OCI-LY7 (cell line): ENCODE measurements around the gene TENT5A. TPM values are rescaled to one million over a fixed set of nuclear protein-coding genes. Genes with fewer than 3 reads are reported as not detected.

Experiments used
- BruUV-seq: library from RNA; stranded (reverse); fragments of 400-500 nt; replicated peaks from 2 replicates; lab custom pipeline; 2021; lab: Mats Ljungman, UMichigan
- CTCF ChIA-PET: fragments of 300-600 bp; sonication (Branson Sonifier 250); formaldehyde crosslinking; loops from one replicate; lab custom pipeline; 2022; ENCODE audit warnings: antibody characterized with exemption; ENCODE audit not compliant: unreplicated experiment; lab: Charles Lee
- POLR2A ChIA-PET: fragments of 300-600 bp; sonication (Branson Sonifier 250); formaldehyde crosslinking; loops from one replicate; lab custom pipeline; 2022; ENCODE audit warnings: antibody characterized with exemption; lab: Charles Lee
- DNase-seq: peaks from one replicate; pipeline ENCODE4 v3.0.0-alpha.2; 2015; ENCODE audit warnings: low spot score
- H2AFZ ChIP-seq: fragments of 200-600 bp; sonication (generic), shearing (Covaris generic); 2 replicates; pipeline ENCODE4 v1.6.1; 2014; ENCODE audit warnings: mild to moderate bottlenecking, antibody characterized with exemption, low read length, moderate library complexity
- H3K27ac ChIP-seq: fragments of 200-600 bp; sonication (generic); 2 replicates; pipeline ENCODE4 v1.5.1; 2014; ENCODE audit warnings: mixed run types, low read depth, mild to moderate bottlenecking, moderate library complexity, low read length, inconsistent platforms; ENCODE audit not compliant: poor library complexity, severe bottlenecking
- H3K36me3 ChIP-seq: fragments of 200-600 bp; sonication (generic); 2 replicates; pipeline ENCODE4 v1.6.1; 2014; ENCODE audit warnings: mild to moderate bottlenecking, antibody characterized with exemption, low read length, moderate library complexity, mixed read lengths; ENCODE audit not compliant: insufficient read depth
- H3K4me1 ChIP-seq: fragments of 200-600 bp; sonication (generic); 2 replicates; pipeline ENCODE4 v1.5.1; 2014; ENCODE audit warnings: mild to moderate bottlenecking, low read length; ENCODE audit not compliant: insufficient read depth, poor library complexity, severe bottlenecking
- H3K4me2 ChIP-seq: fragments of 200-600 bp; sonication (generic); 2 replicates; pipeline ENCODE4 v1.6.1; 2014; ENCODE audit warnings: mild to moderate bottlenecking, low read length
- H3K4me3 ChIP-seq: fragments of 200-600 bp; sonication (generic); 2 replicates; pipeline ENCODE4 v1.5.1; 2014; ENCODE audit warnings: mild to moderate bottlenecking, low read depth, low read length; ENCODE audit not compliant: poor library complexity, severe bottlenecking
- H3K79me2 ChIP-seq: fragments of 200-600 bp; sonication (generic); 2 replicates; pipeline ENCODE4 v1.6.1; 2016; ENCODE audit warnings: low read depth, mild to moderate bottlenecking, low read length, moderate library complexity, mixed read lengths; ENCODE audit not compliant: insufficient read depth
- H3K9me2 ChIP-seq: fragments of 200-600 bp; sonication (generic); 2 replicates; pipeline ENCODE4 v1.6.1; 2016; ENCODE audit warnings: mild to moderate bottlenecking, low read length, mixed read lengths; ENCODE audit not compliant: insufficient read depth
- H3K9me3 ChIP-seq: fragments of 200-600 bp; sonication (generic); 2 replicates; pipeline ENCODE4 v1.6.1; 2014; ENCODE audit warnings: mild to moderate bottlenecking, mixed run types, low read length, mixed read lengths
- H4K20me1 ChIP-seq: fragments of 200-600 bp; sonication (generic); 2 replicates; pipeline ENCODE4 v1.6.1; 2014; ENCODE audit warnings: mild to moderate bottlenecking, antibody characterized with exemption, low read length, moderate library complexity, mixed read lengths; ENCODE audit not compliant: insufficient read depth
- CTCF ChIP-seq: fragments of 200-600 bp; sonication (generic); conservative IDR thresholded peaks from 2 replicates; pipeline ENCODE4 v1.5.1; 2014; ENCODE audit warnings: mild to moderate bottlenecking, antibody characterized with exemption, low read length, moderate library complexity, mixed read lengths
- EZH2phosphoT487 ChIP-seq: fragments of 200-600 bp; sonication (generic); IDR thresholded peaks from 2 replicates; pipeline ENCODE4 v1.6.1; 2018; ENCODE audit warnings: low read depth, borderline replicate concordance, mild to moderate bottlenecking, mixed run types, antibody characterized with exemption, low read length, moderate library complexity, mixed read lengths
- intact Hi-C: fragments of 100-400 bp; cut with micrococcal nuclease; formaldehyde crosslinking; loops from one replicate; pipeline ENCODE4 v1.10.0; 2022; ENCODE audit not compliant: unreplicated experiment
- total RNA-seq, 2 experiments: library from RNA; depleted of rRNA in 1 of 2; stranded (reverse); fragments of >200 nt in 1 of 2; shearing (Covaris generic) in 1 of 2; gene quantifications; 2 replicates each; pipeline ENCODE4 v1.2.3, GENCODE V29; 2014 to 2022

Gene TENT5A
- total RNA-seq, 2 experiments from 2014 or later: not detected

GRCh38 chr6:81751388-81752083 lies 945 bp downstream of the TENT5A start:
- BruUV-seq: no TSS peak
- no peaks in the 10 kb centered on the region for H4K20me1 ChIP-seq
- intact Hi-C loops: no loop called here
- H3K4me3 ChIP-seq: no peak overlapping the region
- H3K9me3 ChIP-seq: no peaks in the 10 kb centered on the region; the same call in 1 of the 2 replicates
- no peak for DNase-seq
- H3K4me1 ChIP-seq: no peaks in the 10 kb centered on the region
- no peaks in the 10 kb centered on the region for H3K36me3 ChIP-seq
- ChIA-PET CTCF (no interaction called here), POLR2A (no interaction called here)
- H3K27ac ChIP-seq: no peak overlapping the region
- no peaks in the 10 kb centered on the region for H3K79me2 ChIP-seq
- no peaks in the 10 kb centered on the region for H3K9me2 ChIP-seq
- H2AFZ ChIP-seq: no peak overlapping the region
- H3K4me2 ChIP-seq: no peak overlapping the region
- TF ChIP-seq CTCF (no peak), EZH2phosphoT487 (no peak)

- H3K79me2 ChIP-seq: no peaks in the 10 kb centered on the region
- H3K36me3 ChIP-seq: no peaks in the 10 kb centered on the region
- POLR2A ChIA-PET: no interaction called here
- H4K20me1 ChIP-seq: no peaks in the 10 kb centered on the region
- TF ChIP-seq EZH2phosphoT487: no peak
- TF ChIP-seq CTCF: no peak
- H3K4me1 ChIP-seq: no peaks in the 10 kb centered on the region
- no peaks in the 10 kb centered on the region; the same call in 1 of the 2 replicates for H3K9me3 ChIP-seq
- no peak overlapping the region for H3K4me3 ChIP-seq
- intact Hi-C loops: no loop called here
- no peak overlapping the region for H3K27ac ChIP-seq
- H3K9me2 ChIP-seq: no peaks in the 10 kb centered on the region
- no TSS peak for BruUV-seq
- CTCF ChIA-PET: no interaction called here
- no peak for DNase-seq
- no peak overlapping the region for H3K4me2 ChIP-seq
- H2AFZ ChIP-seq: no peak overlapping the region
Observed at GRCh38 chr6:81750681-81751387, 1.6 kb downstream of the TENT5A start.

- intact Hi-C loops: no loop called here
- DNase-seq: no peak
- no TSS peak for BruUV-seq
- ChIA-PET POLR2A (no interaction called here), CTCF (no interaction called here)
- Histone ChIP-seq H3K36me3 (no peaks in the 10 kb centered on the region), H3K4me1 (no peaks in the 10 kb centered on the region), H3K4me3 (no peak overlapping the region), H3K9me3 (no peaks in the 10 kb centered on the region; the same call in 1 of the 2 replicates), H3K4me2 (no peak overlapping the region), H3K79me2 (no peaks in the 10 kb centered on the region), H3K27ac (no peak overlapping the region), H4K20me1 (no peaks in the 10 kb centered on the region), H2AFZ (no peak overlapping the region), H3K9me2 (no peaks in the 10 kb centered on the region)
- TF ChIP-seq CTCF (no peak), EZH2phosphoT487 (no peak)
Observed at GRCh38 chr6:81750200-81750599, 2.3 kb downstream of the TENT5A start.
